ENCODE results near the gene MYO9B. TPM values are rescaled to one million over a fixed set of nuclear protein-coding genes. Genes with fewer than 3 reads are reported as not detected.
A peak's percentile ranks its signal among the peaks of the same experiment; 100 is the strongest.

The MYO9B gene
- total and polyA plus RNA-seq, 2 of the 13 experiments (the other 11 are each of a cell fraction or from before 2014, with no cell fraction given): 18.0 to 18.3 TPM

DNA sequence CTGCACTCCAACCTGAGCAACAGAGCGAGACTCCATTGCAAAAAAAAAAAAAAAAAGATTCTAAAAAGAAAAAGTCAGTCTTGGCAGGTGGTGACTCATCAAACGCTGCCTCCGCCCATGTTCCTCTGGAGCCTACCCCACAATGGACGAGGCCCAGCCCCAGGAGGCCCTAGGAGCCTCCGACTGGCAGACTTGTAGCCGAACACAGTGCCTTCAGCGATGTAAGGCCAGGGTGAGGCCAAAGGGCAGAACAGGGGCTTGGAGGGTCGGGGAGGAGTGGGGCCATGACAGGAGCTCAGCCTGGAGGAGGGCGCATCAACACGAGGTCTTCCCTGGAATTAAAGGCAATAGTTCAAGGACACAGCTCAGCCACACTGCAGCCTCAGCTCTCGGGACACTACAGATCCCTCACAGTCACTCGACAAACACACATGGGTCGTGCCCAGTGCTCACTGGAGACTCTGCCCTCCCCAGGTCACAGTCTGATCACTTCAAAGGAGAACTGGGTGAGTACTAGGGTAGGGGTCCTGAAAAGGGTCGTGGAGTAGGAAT, 144.7 kb downstream of the MYO9B start (continued):
- TF ChIP-seq SALL1 (CRISPR knock-in tag; IDR thresholded peaks at IDR 0.05) (0 out of 2 replicates have a peak, but pooled peaks have one; percentile 24), REL (CRISPR knock-in tag; conservative IDR thresholded peaks at IDR 0.05) (no peak), CCAR2 (optimal IDR thresholded peaks at IDR 0.05; ENCODE audit: low read depth, low read length) (no peak), TCF12 (IDR thresholded peaks at IDR 0.05) (no peak), TCF12 (CRISPR knock-in tag; IDR thresholded peaks at IDR 0.05) (no peak), SIN3B (IDR thresholded peaks at IDR 0.05; ENCODE audit: low read length) (no peak), ZNF510 (CRISPR knock-in tag; IDR thresholded peaks at IDR 0.05; ENCODE audit: low read depth) (no peak), MEF2D (CRISPR knock-in tag; IDR thresholded peaks at IDR 0.05) (no peak), CHCHD3 (CRISPR knock-in tag; IDR thresholded peaks at IDR 0.05) (no peak), KLF12 (CRISPR knock-in tag; IDR thresholded peaks at IDR 0.05; ENCODE audit: borderline replicate concordance) (no peak), HIVEP1 (CRISPR knock-in tag; IDR thresholded peaks at IDR 0.05) (no peak), ZBTB21 (CRISPR knock-in tag; IDR thresholded peaks at IDR 0.05) (no peak), EP300 (IDR thresholded peaks at IDR 0.05; ENCODE audit: low read depth in 2 of 2, low read length in 2 of 2) (no peak), EP300 (CRISPR knock-in tag; IDR thresholded peaks at IDR 0.05; ENCODE audit: borderline replicate concordance) (0 out of 2 replicates have a peak, but pooled peaks have one; percentile 11), ZNF282 (IDR thresholded peaks at IDR 0.05; ENCODE audit: partially characterized antibody) (no peak)
- TF ChIP-seq, protein P1, sequence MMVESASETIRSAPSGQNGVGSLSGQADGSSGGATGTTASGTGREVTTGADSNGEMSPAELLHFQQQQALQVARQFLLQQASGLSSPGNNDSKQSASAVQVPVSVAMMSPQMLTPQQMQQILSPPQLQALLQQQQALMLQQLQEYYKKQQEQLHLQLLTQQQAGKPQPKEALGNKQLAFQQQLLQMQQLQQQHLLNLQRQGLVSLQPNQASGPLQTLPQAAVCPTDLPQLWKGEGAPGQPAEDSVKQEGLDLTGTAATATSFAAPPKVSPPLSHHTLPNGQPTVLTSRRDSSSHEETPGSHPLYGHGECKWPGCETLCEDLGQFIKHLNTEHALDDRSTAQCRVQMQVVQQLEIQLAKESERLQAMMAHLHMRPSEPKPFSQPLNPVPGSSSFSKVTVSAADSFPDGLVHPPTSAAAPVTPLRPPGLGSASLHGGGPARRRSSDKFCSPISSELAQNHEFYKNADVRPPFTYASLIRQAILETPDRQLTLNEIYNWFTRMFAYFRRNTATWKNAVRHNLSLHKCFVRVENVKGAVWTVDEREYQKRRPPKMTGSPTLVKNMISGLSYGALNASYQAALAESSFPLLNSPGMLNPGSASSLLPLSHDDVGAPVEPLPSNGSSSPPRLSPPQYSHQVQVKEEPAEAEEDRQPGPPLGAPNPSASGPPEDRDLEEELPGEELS (CRISPR knock-in tag; IDR thresholded peaks at IDR 0.05): no peak
- TF ChIP-seq, protein P2, sequence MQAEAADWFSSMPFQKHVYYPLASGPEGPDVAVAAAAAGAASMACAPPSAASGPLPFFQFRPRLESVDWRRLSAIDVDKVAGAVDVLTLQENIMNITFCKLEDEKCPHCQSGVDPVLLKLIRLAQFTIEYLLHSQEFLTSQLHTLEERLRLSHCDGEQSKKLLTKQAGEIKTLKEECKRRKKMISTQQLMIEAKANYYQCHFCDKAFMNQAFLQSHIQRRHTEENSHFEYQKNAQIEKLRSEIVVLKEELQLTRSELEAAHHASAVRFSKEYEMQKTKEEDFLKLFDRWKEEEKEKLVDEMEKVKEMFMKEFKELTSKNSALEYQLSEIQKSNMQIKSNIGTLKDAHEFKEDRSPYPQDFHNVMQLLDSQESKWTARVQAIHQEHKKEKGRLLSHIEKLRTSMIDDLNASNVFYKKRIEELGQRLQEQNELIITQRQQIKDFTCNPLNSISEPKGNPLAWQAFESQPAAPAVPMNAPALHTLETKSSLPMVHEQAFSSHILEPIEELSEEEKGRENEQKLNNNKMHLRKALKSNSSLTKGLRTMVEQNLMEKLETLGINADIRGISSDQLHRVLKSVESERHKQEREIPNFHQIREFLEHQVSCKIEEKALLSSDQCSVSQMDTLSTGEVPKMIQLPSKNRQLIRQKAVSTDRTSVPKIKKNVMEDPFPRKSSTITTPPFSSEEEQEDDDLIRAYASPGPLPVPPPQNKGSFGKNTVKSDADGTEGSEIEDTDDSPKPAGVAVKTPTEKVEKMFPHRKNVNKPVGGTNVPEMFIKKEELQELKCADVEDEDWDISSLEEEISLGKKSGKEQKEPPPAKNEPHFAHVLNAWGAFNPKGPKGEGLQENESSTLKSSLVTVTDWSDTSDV (CRISPR knock-in tag; IDR thresholded peaks at IDR 0.05): no peak
- TF ChIP-seq, protein P3, sequence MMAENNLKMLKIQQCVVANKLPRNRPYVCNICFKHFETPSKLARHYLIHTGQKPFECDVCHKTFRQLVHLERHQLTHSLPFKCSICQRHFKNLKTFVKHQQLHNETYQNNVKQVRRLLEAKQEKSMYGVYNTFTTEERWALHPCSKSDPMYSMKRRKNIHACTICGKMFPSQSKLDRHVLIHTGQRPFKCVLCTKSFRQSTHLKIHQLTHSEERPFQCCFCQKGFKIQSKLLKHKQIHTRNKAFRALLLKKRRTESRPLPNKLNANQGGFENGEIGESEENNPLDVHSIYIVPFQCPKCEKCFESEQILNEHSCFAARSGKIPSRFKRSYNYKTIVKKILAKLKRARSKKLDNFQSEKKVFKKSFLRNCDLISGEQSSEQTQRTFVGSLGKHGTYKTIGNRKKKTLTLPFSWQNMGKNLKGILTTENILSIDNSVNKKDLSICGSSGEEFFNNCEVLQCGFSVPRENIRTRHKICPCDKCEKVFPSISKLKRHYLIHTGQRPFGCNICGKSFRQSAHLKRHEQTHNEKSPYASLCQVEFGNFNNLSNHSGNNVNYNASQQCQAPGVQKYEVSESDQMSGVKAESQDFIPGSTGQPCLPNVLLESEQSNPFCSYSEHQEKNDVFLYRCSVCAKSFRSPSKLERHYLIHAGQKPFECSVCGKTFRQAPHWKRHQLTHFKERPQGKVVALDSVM (CRISPR knock-in tag; IDR thresholded peaks at IDR 0.05): peak; percentile 42; the same call in 1 of the 2 replicates
- TF ChIP-seq, protein P4, sequence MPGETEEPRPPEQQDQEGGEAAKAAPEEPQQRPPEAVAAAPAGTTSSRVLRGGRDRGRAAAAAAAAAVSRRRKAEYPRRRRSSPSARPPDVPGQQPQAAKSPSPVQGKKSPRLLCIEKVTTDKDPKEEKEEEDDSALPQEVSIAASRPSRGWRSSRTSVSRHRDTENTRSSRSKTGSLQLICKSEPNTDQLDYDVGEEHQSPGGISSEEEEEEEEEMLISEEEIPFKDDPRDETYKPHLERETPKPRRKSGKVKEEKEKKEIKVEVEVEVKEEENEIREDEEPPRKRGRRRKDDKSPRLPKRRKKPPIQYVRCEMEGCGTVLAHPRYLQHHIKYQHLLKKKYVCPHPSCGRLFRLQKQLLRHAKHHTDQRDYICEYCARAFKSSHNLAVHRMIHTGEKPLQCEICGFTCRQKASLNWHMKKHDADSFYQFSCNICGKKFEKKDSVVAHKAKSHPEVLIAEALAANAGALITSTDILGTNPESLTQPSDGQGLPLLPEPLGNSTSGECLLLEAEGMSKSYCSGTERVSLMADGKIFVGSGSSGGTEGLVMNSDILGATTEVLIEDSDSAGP (CRISPR knock-in tag; IDR thresholded peaks at IDR 0.05; ENCODE audit: borderline replicate concordance): no peak
- TF ChIP-seq, protein P5, sequence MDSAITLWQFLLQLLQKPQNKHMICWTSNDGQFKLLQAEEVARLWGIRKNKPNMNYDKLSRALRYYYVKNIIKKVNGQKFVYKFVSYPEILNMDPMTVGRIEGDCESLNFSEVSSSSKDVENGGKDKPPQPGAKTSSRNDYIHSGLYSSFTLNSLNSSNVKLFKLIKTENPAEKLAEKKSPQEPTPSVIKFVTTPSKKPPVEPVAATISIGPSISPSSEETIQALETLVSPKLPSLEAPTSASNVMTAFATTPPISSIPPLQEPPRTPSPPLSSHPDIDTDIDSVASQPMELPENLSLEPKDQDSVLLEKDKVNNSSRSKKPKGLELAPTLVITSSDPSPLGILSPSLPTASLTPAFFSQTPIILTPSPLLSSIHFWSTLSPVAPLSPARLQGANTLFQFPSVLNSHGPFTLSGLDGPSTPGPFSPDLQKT (CRISPR knock-in tag; IDR thresholded peaks at IDR 0.05; ENCODE audit: borderline replicate concordance): no peak
